Liver (tissue), 9 donors: ENCODE results near the gene LGALS14. TPM values are rescaled to one million over a fixed set of nuclear protein-coding genes. Genes with fewer than 3 reads are reported as not detected.

Experiments used
- DNase-seq: peaks from one replicate; pipeline ENCODE4 v3.0.0-alpha.2; 2017; ENCODE audit warnings: low spot score
- H3K27ac ChIP-seq, 2 donors: one replicate each; pipeline ENCODE4 v1.7.0; 2013; ENCODE audit warnings: inconsistent platforms in 2 of 2, low read length in 2 of 2, control low read depth in 1 of 2, low read depth in 1 of 2, mild to moderate bottlenecking in 1 of 2
- H3K27me3 ChIP-seq, 4 donors: one replicate each; pipeline versions ENCODE4 v1.6.1 to v1.7.0; 2013; ENCODE audit warnings: low read length in 3 of 4, inconsistent platforms in 1 of 4, mild to moderate bottlenecking in 1 of 4, moderate library complexity in 1 of 4; ENCODE audit not compliant: control insufficient read depth in 4 of 4, insufficient read depth in 4 of 4
- H3K36me3 ChIP-seq, 4 donors: one replicate each; pipeline versions ENCODE4 v1.6.1 to v1.7.0; 2013; ENCODE audit warnings: low read length in 3 of 4, mild to moderate bottlenecking in 3 of 4, low read depth in 1 of 4, moderate library complexity in 1 of 4; ENCODE audit not compliant: control insufficient read depth in 4 of 4, insufficient read depth in 3 of 4
- H3K4me1 ChIP-seq, 4 donors: one replicate each; pipeline versions ENCODE4 v1.6.1 to v1.7.0; 2013; ENCODE audit warnings: low read length in 3 of 4, mild to moderate bottlenecking in 3 of 4, moderate library complexity in 1 of 4; ENCODE audit not compliant: control insufficient read depth in 4 of 4, insufficient read depth in 4 of 4
- H3K4me3 ChIP-seq, 3 donors: one replicate each; pipeline versions ENCODE4 v1.6.1 to v1.7.0; 2013; ENCODE audit warnings: low read length in 3 of 3, control low read depth in 1 of 3, low read depth in 1 of 3, mild to moderate bottlenecking in 1 of 3
- H3K9ac ChIP-seq, 2 donors: one replicate each; pipeline ENCODE4 v1.7.0; 2013; ENCODE audit warnings: low read length in 2 of 2, mild to moderate bottlenecking in 2 of 2, moderate library complexity in 2 of 2, control low read depth in 1 of 2, low read depth in 1 of 2
- H3K9me3 ChIP-seq, 4 donors: one replicate each; pipeline versions ENCODE4 v1.6.1 to v1.7.0; 2013; ENCODE audit warnings: low read length in 3 of 4; ENCODE audit not compliant: control insufficient read depth in 4 of 4
- ATF3 ChIP-seq: IDR thresholded peaks from 2 replicates; pipeline ENCODE4 v1.6.1; 2016; ENCODE audit warnings: antibody characterized with exemption
- CTCF ChIP-seq: fragments of 150-350 bp; IDR thresholded peaks from 2 replicates; pipeline ENCODE4 v1.5.1; 2017; ENCODE audit warnings: improper control_type of control experiment, low read depth, low read length; ENCODE audit not compliant: missing input control
- EGR1 ChIP-seq, 2 donors: IDR thresholded peaks; 2 replicates each; pipeline ENCODE4 v1.6.1; 2016 to 2018; ENCODE audit warnings: antibody characterized with exemption in 2 of 2, low read depth in 2 of 2
- FOXA1 ChIP-seq: IDR thresholded peaks from 2 replicates; pipeline ENCODE4 v1.6.1; 2016; ENCODE audit warnings: antibody characterized with exemption
- FOXA2 ChIP-seq: IDR thresholded peaks from 2 replicates; pipeline ENCODE4 v1.6.1; 2016; ENCODE audit warnings: antibody characterized with exemption
- HNF4A ChIP-seq, 2 donors: conservative IDR thresholded peaks; 2 replicates each; pipeline ENCODE4 v1.6.1; 2016; ENCODE audit warnings: antibody characterized with exemption in 2 of 2, mild to moderate bottlenecking in 2 of 2
- HNF4G ChIP-seq: IDR thresholded peaks from 2 replicates; pipeline ENCODE4 v1.6.1; 2016; ENCODE audit warnings: antibody characterized with exemption
- JUND ChIP-seq, 2 donors: IDR thresholded peaks; 2 replicates each; pipeline ENCODE4 v1.6.1; 2016; ENCODE audit warnings: antibody characterized with exemption in 2 of 2
- NR2F2 ChIP-seq: IDR thresholded peaks from 2 replicates; pipeline ENCODE4 v1.6.1; 2016; ENCODE audit warnings: antibody characterized with exemption
- RAD21 ChIP-seq, 2 donors: IDR thresholded peaks; 2 replicates each; pipeline ENCODE4 v1.6.1; 2016; ENCODE audit warnings: antibody characterized with exemption in 2 of 2, mild to moderate bottlenecking in 2 of 2
- RXRA ChIP-seq, 2 donors: IDR thresholded peaks; 2 replicates each; pipeline ENCODE4 v1.6.1; 2017 to 2018; ENCODE audit warnings: antibody characterized with exemption in 2 of 2, mild to moderate bottlenecking in 1 of 2
- SP1 ChIP-seq: IDR thresholded peaks from 2 replicates; pipeline ENCODE4 v1.6.1; 2018; ENCODE audit warnings: antibody characterized with exemption, mild to moderate bottlenecking
- TAF1 ChIP-seq: conservative IDR thresholded peaks from 2 replicates; pipeline ENCODE4 v1.6.1; 2016; ENCODE audit warnings: antibody characterized with exemption, mild to moderate bottlenecking
- WGBS: extraction: QIAGEN DNeasy Blood & Tissue Kit; methylation state at CpG from one replicate; pipeline ENCODE4 v1.1.7; 2013; 5-methylcytosine and 5-hydroxymethylcytosine counted together
- polyA plus RNA-seq, 2 donors: library from polyadenylated mRNA; stranded (reverse) in 1 of 2; unstranded in 1 of 2; fragments of 200-250 nt in 1 of 2; fragments of >200 nt in 1 of 2; fragmentation: Nextera tagmentation in 1 of 2; extraction: Ambion mirVana in 1 of 2; gene quantifications; one replicate each; pipeline versions ENCODE4 v1.2.1 to v1.2.3, GENCODE V29; 2013 to 2015
- total RNA-seq, 2 donors: library from RNA; depleted of rRNA; stranded (reverse); fragments of >200 nt; gene quantifications; one replicate each; pipeline ENCODE4 v1.2.3, GENCODE V29; 2014
- TF ChIP-seq, protein P1 (sequence below): IDR thresholded peaks from 2 replicates; pipeline ENCODE4 v1.6.1; 2016; ENCODE audit warnings: antibody characterized with exemption
- TF ChIP-seq, protein P2 (sequence below): IDR thresholded peaks from 2 replicates; pipeline ENCODE4 v1.6.1; 2016; ENCODE audit warnings: antibody characterized with exemption, mild to moderate bottlenecking
- donor health status: healthy.
- donor health status: healthy.
- donor health status: healthy.
- donor health status: healthy.
- donor health status: healthy.

Gene LGALS14
- total and polyA plus RNA-seq, 4 donors: not detected

GRCh38 chr19:39735688-39736087 lies 31.4 kb downstream of the LGALS14 start:
- H3K9ac ChIP-seq: no peak overlapping the region
- TF ChIP-seq SP1 (no peak), RAD21 (IDR thresholded peaks at IDR 0.05) (no peak), TAF1 (no peak), NR2F2 (no peak), JUND (IDR thresholded peaks at IDR 0.05) (no peak), FOXA1 (no peak), EGR1 (IDR thresholded peaks at IDR 0.05; ENCODE audit: low read depth in 2 of 2) (no peak)
- TF ChIP-seq, protein P1, sequence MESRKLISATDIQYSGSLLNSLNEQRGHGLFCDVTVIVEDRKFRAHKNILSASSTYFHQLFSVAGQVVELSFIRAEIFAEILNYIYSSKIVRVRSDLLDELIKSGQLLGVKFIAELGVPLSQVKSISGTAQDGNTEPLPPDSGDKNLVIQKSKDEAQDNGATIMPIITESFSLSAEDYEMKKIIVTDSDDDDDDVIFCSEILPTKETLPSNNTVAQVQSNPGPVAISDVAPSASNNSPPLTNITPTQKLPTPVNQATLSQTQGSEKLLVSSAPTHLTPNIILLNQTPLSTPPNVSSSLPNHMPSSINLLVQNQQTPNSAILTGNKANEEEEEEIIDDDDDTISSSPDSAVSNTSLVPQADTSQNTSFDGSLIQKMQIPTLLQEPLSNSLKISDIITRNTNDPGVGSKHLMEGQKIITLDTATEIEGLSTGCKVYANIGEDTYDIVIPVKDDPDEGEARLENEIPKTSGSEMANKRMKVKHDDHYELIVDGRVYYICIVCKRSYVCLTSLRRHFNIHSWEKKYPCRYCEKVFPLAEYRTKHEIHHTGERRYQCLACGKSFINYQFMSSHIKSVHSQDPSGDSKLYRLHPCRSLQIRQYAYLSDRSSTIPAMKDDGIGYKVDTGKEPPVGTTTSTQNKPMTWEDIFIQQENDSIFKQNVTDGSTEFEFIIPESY: no peak
- no peaks in the 10 kb centered on the region for H3K9me3 ChIP-seq
- WGBS: 32% methylated on average over 3 of the region's 3 CpGs
- H3K36me3 ChIP-seq: no peaks in the 10 kb centered on the region
- DNase-seq: no peak
- peaks cover 0 to 5% (median 0%) of the 10 kb centered on the region in 4 donors for H3K27me3 ChIP-seq
- H3K27ac ChIP-seq: no peak overlapping the region
- no peaks in the 10 kb centered on the region for H3K4me1 ChIP-seq
- no peak overlapping the region for H3K4me3 ChIP-seq

- 62% methylated on average over 5 of the region's 5 CpGs for WGBS
- no peak for DNase-seq
- no peak overlapping the region for H3K4me3 ChIP-seq
Measured at GRCh38 chr19:39736088-39736487, 31.8 kb downstream of the LGALS14 start.

More at GRCh38 chr19:39736088-39736487, 31.8 kb downstream of the LGALS14 start:
- Histone ChIP-seq H3K27me3 (peaks cover 0 to 5% (median 0%) of the 10 kb centered on the region in 4 donors), H3K9ac (no peak overlapping the region), H3K4me1 (no peaks in the 10 kb centered on the region), H3K27ac (no peak overlapping the region), H3K36me3 (no peaks in the 10 kb centered on the region), H3K9me3 (no peaks in the 10 kb centered on the region)
- no peak for TF ChIP-seq HNF4A (conservative IDR thresholded peaks at IDR 0.05)
- TF ChIP-seq EGR1 (IDR thresholded peaks at IDR 0.05; ENCODE audit: low read depth in 2 of 2): no peak
- TF ChIP-seq, protein P1: no peak
- TF ChIP-seq HNF4G: no peak
- no peak for TF ChIP-seq FOXA2
- TF ChIP-seq CTCF: no peak
- TF ChIP-seq, protein P2, sequence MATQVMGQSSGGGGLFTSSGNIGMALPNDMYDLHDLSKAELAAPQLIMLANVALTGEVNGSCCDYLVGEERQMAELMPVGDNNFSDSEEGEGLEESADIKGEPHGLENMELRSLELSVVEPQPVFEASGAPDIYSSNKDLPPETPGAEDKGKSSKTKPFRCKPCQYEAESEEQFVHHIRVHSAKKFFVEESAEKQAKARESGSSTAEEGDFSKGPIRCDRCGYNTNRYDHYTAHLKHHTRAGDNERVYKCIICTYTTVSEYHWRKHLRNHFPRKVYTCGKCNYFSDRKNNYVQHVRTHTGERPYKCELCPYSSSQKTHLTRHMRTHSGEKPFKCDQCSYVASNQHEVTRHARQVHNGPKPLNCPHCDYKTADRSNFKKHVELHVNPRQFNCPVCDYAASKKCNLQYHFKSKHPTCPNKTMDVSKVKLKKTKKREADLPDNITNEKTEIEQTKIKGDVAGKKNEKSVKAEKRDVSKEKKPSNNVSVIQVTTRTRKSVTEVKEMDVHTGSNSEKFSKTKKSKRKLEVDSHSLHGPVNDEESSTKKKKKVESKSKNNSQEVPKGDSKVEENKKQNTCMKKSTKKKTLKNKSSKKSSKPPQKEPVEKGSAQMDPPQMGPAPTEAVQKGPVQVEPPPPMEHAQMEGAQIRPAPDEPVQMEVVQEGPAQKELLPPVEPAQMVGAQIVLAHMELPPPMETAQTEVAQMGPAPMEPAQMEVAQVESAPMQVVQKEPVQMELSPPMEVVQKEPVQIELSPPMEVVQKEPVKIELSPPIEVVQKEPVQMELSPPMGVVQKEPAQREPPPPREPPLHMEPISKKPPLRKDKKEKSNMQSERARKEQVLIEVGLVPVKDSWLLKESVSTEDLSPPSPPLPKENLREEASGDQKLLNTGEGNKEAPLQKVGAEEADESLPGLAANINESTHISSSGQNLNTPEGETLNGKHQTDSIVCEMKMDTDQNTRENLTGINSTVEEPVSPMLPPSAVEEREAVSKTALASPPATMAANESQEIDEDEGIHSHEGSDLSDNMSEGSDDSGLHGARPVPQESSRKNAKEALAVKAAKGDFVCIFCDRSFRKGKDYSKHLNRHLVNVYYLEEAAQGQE: no peak
- no peak for TF ChIP-seq RXRA (IDR thresholded peaks at IDR 0.05)
- no peak for TF ChIP-seq SP1
- no peak for TF ChIP-seq ATF3
